GM18858 (cell line): ENCODE measurements around the gene DCLRE1A.
"Not testable (repeated sequence)": the region's sequence is repeated elsewhere in the genome, so short reads cannot be mapped to it uniquely, and the experiment has no call there.

Source experiments
- ATAC-seq: cut with Tn5 transposase; IDR thresholded peaks from one replicate; pipeline ENCODE4 v1.9.1; 2021; ENCODE audit not compliant: unreplicated experiment

The DCLRE1A gene

GRCh38 chr10:113858541-113858940, 4.7 kb upstream of the DCLRE1A start:
- no peak for ATAC-seq

GRCh38 chr10:113857210-113857609, 3.3 kb upstream of the DCLRE1A start:
- ATAC-seq: no peak

GRCh38 chr10:113856563-113856962, 2.7 kb upstream of the DCLRE1A start:
- ATAC-seq: no peak

GRCh38 chr10:113854761-113855588, 1.1 kb upstream of the DCLRE1A start:
- ATAC-seq: no peak

GRCh38 chr10:113853578-113854012, 287 bp downstream of the DCLRE1A start:
- no peak for ATAC-seq

- no peak for ATAC-seq
Measured at GRCh38 chr10:113849946-113850345, 3.9 kb downstream of the DCLRE1A start.

- ATAC-seq: no peak
Measured at GRCh38 chr10:113849140-113849803, 4.6 kb downstream of the DCLRE1A start.

GRCh38 chr10:113846036-113846435, 7.8 kb downstream of the DCLRE1A start:
- ATAC-seq: no peak

- ATAC-seq: no peak
Measured at GRCh38 chr10:113843972-113844485, 9.9 kb downstream of the DCLRE1A start.

GRCh38 chr10:113842171-113842570, 11.7 kb downstream of the DCLRE1A start:
- no peak for ATAC-seq

- not testable (repeated sequence) for ATAC-seq
Measured at GRCh38 chr10:113828567-113828966, 25.3 kb downstream of the DCLRE1A start.

GRCh38 chr10:113825791-113826190, 28.1 kb downstream of the DCLRE1A start:
- ATAC-seq: no peak

GRCh38 chr10:113823389-113823788, 30.5 kb downstream of the DCLRE1A start:
- ATAC-seq: no peak

GRCh38 chr10:113822174-113822573, 31.7 kb downstream of the DCLRE1A start:
- no peak for ATAC-seq

- ATAC-seq: not testable (repeated sequence)
Measured at GRCh38 chr10:113821306-113821705, 32.6 kb downstream of the DCLRE1A start.

GRCh38 chr10:113820507-113820906, 33.4 kb downstream of the DCLRE1A start:
- ATAC-seq: no peak

GRCh38 chr10:113819989-113820388, 33.9 kb downstream of the DCLRE1A start:
- no peak for ATAC-seq

GRCh38 chr10:113814700-113815099, 39.2 kb downstream of the DCLRE1A start:
- not testable (repeated sequence) for ATAC-seq

- ATAC-seq: no peak
Measured at GRCh38 chr10:113808168-113808567, 45.7 kb downstream of the DCLRE1A start.

GRCh38 chr10:113806503-113806902, 47.4 kb downstream of the DCLRE1A start:
- ATAC-seq: no peak

- ATAC-seq: no peak
Measured at GRCh38 chr10:113802997-113803396, 50.9 kb downstream of the DCLRE1A start.

GRCh38 chr10:113801569-113801968, 52.3 kb downstream of the DCLRE1A start:
- ATAC-seq: no peak
